NCI-H2196 (cell line): ENCODE measurements around the gene DOCK11.
"Not testable (repeated sequence)": the region's sequence is repeated elsewhere in the genome, so short reads cannot be mapped to it uniquely, and the experiment has no call there.

Experiments
- DNase-seq: peaks from one replicate; lab custom pipeline; 2025; ENCODE audit not compliant: unreplicated experiment; lab: John Stamatoyannopoulos, UW

Gene DOCK11

DNA sequence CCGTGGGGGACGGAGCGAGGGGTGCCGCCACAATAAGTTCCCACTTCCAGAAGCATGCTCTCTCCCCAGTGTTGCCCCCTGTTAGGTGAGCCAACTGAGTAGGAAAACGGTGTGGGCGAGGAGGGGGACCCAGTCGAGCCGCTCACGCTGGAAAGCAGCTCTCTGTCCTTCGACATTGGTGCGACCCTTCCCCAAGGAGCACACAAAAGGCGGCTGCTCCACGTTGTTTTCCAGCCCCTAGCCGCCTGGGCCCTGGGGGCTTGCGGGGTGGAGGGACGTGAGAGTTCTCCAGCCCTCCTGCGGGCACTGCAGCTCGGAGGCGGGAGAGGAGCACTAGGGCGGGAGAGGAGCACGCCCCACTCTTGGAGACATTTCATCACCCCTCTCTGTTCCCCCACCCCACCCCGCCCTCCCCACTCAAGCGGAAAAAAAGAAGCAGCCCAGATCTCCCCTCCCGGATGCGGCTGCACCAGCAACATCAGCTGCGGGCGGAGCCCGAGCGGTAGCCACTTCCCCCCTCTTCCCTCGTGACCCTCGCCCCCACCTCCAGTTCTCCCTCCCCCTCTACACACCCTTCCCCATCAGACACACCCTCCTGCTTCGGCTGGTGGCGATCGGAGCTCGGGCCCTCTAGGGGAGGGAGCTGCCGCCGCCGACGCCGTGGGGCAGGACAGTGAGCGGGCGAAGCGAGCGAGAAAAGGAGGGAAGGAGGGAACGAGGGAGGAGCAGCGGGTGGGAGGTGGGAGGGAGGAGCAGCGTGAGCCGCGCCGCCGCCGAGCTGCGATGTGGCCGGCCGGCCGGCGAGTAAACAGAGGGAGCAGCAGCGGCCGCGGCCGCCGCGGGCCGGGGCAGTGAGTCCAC lies at the start of gene DOCK11:
TSS of gene DOCK11 (plus strand) at position 755 of the 861 bp plus-strand sequence. CDS start 157 bp downstream, outside the sequence.
- peak; percentile 31 for DNase-seq

DNA sequence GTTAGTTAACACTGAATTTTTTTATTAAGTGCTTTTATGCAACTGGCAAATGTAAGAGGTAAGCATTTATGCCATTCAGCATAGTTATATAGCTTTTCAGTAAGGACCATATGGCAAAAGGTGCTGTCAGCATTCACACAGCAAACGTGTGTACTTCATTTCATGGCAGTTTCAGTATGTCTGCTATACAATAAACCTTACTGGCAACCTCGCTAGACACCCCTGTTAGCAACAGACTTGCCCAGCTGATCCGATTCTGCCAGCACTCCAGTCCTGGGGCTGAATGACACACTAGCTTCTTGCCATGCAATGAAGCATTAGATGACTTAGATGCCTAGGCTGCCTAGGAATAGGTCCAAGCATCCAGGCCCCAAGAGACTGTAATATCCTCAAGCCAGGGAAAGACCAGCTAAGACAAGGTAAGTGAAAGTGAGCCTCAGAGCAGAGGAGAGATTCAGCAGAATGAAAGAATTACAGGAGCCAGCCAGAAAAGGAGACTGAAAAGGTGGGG lies 47.3 kb upstream of the DOCK11 start:
- DNase-seq: no peak

DNA sequence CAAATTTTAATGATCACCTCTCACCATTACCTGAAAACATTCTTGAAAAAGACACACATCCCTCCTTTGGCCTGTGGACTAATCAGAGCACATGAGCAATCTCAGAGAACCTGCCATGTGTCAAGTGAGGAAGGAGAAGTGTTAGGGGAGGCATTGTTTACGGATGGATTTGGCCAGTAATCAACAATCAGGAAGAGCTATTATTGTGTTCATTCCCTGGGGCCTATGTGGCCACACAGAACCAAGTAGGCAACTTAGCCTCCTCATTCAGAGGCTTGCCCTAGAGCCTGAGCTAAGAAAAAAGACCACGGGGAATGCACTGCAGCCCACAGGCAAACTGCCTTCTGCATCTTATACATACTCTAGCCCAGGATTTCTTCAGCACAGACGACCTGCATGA lies 40.6 kb upstream of the DOCK11 start:
- DNase-seq: no peak

DNA sequence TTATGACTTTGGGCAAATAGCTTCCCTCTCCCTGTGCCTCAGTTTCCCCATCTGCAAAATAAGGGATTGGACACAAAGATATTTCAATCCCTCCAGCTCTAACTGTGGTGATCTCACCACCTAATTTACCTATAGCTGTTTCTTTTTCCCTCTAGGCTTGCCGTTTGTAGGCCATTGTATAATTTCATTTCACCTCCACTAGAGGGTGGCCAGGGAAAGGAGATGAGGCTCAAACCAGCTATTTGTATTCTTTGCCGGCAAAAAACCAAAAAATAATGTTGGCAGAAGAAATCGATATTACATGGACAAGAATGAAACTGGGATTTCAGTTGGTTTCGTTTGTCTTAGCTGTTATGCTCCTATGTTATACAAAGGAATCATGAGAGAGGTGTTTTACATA lies 36.1 kb upstream of the DOCK11 start:
- peak; percentile 4 for DNase-seq

DNA sequence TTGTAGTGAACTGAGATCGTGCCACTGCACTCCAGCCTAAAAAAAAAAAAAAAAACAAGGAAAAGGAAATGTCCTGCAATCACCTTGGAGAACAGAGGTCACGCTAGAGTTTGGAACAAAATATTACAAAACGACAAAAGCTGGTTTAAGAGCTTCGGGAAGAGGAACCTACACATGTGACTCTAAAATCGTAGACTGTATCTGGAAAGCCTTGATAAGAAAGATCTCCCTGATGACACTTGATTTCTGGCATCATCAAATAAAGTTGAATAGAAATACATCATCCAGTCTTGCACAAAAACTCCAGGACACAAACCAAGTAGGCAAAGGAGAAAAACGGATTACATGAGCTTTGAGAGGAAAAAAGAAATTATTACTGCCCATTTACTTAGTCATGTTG lies 31.1 kb upstream of the DOCK11 start:
- DNase-seq: no peak

DNA sequence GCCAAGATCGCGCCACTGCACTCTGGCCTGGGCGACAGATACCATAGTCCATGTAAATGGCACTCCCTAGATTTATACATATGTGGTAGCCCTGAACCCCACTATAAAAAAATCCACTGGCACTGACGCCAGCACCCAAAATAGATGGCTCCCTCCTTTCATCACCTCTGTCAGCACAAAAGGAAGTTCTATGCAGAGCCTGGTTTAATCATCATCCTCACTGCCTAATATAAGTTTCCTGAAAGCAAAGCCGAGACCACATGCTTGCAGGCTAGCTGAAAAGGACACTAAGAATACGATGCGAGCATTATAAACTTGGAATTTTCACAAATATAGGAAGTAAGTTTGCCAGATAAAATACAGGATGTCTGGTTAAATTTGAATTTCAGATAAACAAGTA lies 27.5 kb upstream of the DOCK11 start:
- DNase-seq: no peak

DNA sequence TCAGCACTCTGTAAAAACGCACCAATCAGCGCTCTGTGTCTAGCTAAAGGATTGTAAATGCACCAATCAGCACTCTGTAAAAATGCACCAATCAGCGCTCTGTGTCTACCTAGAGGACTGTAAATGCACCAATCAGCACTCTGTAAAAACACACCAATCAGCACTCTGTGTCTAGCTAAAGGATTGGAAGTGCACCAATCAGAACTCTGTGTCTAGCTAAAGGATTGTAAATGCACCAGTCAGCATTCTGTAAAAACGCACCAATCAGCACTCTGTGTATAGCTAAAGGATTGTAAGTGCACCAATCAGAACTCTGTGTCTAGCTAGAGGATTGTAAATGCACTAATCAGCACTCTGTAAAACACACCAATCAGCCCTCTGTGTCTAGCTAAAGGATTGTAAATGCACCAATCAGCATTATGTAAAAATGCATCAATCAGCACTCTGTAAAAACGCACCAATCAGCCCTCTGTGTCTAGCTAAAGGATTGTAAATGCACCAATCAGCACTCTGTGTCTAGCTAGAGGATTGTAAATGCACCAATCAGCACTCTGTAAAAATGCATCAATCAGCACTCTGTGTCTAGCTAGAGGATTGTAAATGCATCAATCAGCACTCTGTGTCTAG lies 24.8 kb upstream of the DOCK11 start:
- DNase-seq: not testable (repeated sequence)

DNA sequence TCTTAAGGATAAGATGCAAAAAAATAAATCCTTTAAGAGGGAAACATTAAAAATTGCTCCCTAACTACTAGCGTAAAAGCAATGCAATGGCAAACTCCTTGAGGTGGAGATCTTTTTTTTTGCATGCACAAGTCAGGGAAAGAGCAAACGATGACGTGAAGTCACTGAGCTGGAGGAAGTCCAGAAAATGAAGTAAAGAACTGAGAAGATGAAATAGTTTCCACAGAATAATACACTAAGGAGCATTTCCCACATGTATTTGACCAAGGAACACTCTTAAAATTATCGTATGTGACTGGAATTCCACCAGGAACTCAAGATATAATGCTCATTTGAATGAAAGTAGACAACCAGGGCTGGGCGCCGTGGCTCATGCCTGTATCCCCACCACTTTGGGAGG lies 21.0 kb upstream of the DOCK11 start:
- no peak for DNase-seq

DNA sequence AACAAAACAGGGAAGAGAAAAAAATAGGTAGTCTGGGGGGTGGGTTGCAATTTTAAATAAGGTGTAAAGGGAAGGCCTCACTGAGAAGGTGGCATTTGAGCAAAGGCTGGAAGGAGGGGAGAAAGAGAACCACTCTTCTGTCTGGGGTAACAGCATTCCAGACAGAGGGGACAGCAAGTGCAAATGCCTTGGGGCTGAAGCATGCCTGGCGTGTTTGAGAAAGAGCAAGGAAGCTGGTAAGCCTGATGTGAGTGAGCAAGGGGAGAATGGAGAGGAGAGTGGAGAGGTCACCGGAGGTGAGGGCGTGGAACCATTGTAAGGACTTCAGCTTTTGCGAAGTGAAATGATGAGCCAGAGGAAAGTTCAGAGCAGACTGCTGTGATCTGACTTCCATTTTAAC lies 19.7 kb upstream of the DOCK11 start:
- DNase-seq: no peak

DNA sequence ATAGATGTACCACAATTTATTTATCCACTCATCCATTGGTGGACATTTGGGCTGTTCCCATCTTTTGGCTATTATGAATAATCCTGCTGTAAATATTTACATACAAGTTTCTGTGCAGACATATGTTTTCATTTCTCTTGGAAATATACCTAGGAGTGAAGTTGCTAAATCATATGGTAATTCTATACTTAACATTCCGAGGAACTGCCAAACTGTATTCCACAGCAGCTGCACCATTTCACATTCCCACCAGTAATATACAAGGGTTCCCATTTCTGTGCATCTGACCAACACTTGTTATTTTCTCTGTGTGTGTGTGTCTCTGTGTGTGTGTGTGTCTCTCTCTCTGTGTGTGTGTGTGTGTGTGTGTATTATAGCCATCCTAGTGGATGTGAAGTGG lies 15.4 kb upstream of the DOCK11 start:
- DNase-seq: no peak

DNA sequence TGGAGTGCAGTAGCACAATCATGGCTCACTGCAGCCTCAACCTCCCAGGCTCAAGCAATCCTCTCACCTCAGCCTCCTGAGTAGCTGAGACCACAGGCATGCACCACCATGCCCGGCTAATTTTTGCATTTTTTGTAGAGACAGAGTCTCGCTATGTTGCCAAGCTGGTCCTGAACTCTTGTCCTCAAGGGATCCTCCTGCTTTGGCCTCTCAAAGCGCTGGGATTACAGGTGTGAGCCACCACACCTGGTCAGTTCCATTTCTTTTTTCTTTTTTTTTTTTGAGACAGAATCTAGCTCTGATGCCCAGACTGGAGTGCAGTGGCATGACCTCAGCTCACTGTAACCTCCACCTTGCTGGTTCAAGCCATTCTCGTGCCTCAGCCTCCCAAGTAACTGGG lies 13.2 kb upstream of the DOCK11 start:
- DNase-seq: not testable (repeated sequence)

DNA sequence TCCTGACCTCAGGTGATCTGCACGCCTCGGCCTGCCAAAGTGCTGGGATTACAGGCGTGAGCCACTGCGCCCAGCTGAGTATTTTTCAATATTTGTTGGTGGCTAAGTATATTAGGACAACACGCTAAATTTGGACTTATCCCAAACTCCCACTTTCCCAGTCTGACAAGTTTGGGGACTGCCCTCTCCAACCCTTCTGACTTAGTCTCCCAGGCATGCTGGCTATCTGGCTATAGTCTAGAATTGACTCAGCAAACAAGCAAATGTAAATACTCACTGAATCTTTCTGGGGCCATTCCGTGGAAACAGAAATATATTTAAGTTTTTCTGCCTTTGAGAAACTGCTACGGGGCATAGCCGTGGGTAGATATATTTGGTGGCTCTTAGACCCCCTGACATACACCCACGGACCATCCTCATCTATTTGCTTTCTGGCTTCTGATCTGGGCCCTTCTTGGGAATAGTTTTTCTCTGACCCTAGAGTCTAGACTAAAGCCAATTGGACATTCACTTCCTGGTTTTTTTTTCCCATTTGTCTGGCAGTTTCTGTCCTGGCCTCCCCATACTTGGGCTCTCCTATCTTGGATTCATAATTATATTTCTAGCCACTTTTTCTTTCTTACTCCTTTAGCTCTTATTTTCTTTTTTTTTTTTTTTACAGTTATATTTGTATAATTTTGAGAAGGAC lies 11.3 kb upstream of the DOCK11 start:
- no peak for DNase-seq

DNA sequence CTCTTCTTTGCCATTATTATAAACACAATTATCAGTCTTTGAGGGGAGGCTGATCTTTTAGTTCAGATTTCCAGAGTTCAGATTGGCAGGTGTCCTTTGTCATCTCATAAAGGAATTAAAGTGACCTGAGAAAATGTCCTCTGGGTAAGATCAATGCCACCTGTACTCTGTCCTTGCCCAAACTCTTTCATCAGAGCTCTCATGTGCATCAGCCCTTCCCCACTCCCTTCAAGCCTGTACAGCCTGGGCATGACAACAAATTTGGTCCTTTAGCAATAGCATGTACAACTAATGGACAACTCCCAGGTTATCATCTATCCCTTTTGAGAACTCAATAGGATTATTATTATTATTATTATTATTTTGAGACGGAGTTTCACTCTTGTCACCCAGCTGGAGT lies 8.9 kb upstream of the DOCK11 start:
- DNase-seq: not testable (repeated sequence)

DNA sequence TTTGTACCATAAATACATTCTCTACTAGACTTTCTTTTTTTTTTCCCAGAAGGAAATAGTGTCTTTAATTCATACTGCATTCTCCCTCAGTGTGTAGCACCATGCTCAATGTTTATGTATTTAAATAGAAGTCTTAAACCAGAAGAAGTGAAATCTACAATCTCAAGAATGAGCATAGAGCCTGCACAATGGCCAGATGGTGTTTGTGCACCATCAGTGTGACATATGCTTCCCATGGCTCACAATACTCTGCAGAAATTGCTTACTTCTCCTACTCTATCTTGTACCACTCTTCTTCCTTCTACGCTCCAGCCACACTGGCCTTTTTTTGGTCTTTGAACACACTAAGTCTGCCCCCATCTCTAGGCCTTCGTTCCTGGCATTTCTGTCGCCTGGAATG lies 2.6 kb upstream of the DOCK11 start:
- no peak for DNase-seq

DNA sequence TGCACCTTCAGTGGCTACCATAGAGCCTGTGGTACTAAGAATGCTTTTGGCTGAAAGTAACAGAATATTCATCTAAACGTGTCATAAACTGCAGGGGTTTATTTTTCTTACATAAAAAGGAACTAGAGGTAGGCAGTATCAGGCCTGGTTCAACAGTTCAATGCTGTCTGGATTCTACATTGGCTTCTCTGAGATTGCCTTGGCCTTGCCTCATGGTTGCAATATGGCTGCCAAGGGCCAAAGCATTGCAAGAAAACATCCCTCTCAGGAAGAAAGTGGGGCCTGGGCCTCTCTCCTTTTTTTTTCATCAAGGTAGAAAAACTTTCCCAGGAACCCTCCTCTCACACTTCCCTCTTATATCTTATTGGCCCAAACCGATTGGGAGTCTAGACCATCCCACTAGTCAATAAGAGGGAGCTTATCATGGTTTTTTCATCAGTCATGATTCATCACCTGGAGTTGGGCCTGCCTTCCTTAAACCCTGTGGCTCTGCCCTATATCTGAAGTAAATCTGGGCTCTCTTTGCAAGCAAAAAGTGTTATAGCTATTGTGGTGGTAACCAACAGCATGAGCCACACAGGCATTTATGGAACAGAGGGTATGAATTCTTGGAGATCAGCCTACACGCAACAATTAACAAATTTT lies 1.8 kb upstream of the DOCK11 start:
- no peak for DNase-seq

DNA sequence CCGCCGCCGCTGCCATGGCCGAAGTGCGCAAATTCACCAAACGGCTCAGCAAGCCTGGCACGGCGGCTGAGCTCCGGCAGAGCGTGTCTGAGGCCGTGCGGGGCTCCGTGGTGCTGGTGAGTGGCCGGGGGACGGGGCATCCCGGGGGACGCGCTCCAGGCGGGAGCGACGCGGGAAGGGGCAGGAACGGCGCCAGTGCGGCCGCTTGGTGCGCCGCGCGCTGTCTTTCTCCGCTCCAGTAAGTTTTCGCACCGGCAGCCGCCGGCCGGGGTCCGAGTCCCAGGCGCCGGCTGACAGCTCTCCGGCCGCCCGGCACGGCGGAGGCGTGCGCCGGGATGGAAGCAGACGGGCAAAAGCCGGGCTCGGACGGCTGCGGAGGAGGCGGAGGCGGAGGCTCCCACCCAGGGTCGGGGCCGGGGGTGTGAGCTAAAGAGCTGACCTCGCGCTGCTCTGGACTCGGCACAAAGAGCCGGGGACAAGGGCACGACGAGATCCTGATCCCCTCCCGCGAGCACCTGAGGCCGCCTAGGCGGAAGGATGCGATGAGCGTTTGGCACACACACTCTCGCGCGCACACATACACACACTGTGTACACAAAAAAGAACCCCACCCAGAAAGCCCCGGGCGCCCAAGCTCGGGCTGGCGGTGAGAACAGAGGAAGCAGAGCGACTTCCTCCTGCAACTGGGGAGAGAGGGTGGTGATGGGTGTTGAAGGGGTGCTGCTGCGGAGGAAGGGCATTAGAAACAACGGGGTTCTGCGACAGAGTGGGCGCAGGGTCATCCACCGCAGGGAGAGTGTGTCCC lies 545 bp downstream of the DOCK11 start:
- no peak for DNase-seq

DNA sequence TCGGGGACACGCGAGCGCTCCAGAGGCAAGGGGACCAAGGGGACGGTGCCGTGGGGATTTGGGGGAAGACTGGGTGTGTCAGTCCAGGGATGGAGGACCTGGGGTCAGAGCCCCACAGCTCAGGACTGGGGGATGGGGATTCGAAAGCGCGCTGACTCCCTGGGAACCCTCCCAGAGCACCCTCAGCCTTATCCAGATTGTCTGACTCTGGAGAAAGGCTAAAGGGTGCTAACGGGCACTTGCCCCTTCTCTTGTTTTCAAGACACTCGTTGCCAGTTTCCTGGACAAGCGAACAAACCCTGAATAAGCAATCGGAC lies 1.1 kb downstream of the DOCK11 start:
- DNase-seq: no peak

DNA sequence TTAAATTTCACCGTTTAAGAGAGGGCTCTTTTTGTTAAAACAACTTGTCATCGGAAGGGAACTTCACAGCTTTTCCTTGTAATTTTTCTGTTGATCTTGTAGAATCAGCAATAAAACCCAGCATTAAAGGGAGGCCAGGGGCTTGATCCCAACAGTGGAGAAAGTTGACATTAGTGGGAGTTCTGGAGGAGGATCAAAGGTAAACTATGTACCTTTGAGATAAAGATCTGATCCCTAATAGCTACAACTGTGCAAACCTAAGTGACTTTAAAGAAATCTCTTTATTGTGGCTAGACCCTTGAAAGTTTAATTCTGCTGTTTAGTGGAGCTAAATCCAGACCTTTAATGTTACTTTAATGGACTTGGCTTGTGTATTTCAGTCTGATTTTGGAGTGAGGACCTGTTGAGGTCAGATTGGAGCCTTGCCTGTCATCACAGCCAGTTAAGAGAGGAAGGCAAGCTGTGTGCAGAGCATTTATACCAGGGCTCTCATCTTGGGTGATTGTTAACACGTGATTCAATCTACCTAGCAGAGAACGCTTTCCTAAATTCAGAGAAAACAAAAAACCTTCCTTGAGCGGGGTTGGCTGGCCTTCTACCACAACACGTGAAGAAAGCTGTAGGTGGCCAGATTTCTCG lies 1.7 kb downstream of the DOCK11 start:
- no peak for DNase-seq

DNA sequence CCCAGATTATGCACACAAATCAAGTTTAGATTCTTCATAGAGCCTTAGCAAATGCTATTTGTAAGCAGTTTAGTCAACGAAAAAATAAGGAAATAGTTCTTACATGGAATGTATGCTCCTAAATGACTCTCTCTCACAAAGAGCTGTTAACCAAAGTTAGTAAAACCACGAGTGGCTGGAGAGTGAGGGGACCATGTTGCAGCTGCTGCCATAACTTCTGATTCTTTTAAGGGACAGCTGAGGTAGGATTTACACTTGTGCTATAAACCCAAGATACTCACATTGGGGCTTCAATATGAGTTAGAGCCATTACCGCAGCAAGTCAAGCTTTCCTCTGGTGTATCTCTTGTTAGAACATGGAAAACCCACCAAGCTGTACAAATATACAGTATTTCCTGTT lies 2.7 kb downstream of the DOCK11 start:
- no peak for DNase-seq

DNA sequence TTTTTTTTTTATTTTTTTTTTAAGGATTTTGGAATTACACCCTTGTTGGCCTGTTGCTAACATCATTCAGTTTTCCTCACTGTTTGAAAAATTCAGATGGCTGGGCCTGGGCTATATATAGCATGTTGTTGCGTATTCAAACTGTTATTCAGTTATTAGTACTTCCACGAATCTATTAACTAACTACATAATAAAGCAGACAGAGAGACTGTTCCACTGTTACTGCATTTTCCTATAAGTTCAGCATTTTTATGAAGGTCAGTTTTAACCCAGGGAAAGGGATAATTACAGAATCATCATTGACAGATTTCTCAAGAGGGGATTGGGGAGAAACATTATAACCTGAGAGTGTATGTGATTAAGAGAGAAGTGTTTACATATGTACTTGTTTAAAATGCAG lies 3.1 kb downstream of the DOCK11 start:
- no peak for DNase-seq
